SK-N-SH (cell line): ENCODE results near the gene GORASP1. TPM values are rescaled to one million over a fixed set of nuclear protein-coding genes. Genes with fewer than 3 reads are reported as not detected.

Source experiments
- CTCF ChIA-PET: fragments of 300-600, 350-600 bp; formaldehyde crosslinking; extraction: SDS; loops from one replicate; lab custom pipeline; 2021; lab: Yijun Ruan, JAX
- POLR2A ChIA-PET: fragments of 350-600 bp; sonication (Branson Sonifier 250); formaldehyde crosslinking; extraction: SDS; loops from one replicate; lab custom pipeline; 2020; ENCODE audit warnings: antibody characterized with exemption, inconsistent platforms; lab: Yijun Ruan, JAX
- DNase-seq: peaks from one replicate; pipeline ENCODE4 v3.0.0; 2012
- H2AFZ ChIP-seq: fragments of 200-600 bp; sonication (generic); 2 replicates; pipeline ENCODE4 v1.8.1; 2016; ENCODE audit warnings: antibody characterized with exemption, mild to moderate bottlenecking, low read depth
- H3F3A ChIP-seq: fragments of 200-600 bp; sonication (generic); replicated peaks from 2 replicates; pipeline ENCODE3; 2016; ENCODE audit warnings: antibody characterized with exemption, mild to moderate bottlenecking; ENCODE audit not compliant: insufficient read depth
- H3K27ac ChIP-seq, 2 experiments: fragments of 200-500 bp in 1 of 2; fragments of 200-600 bp in 1 of 2; sonication (Bioruptor generic) in 1 of 2; sonication (generic), shearing (Covaris generic) in 1 of 2; 2 replicates each; pipeline versions ENCODE4 v1.5.1 to v1.6.1; 2014 to 2016; ENCODE audit warnings: low read depth in 2 of 2, inconsistent platforms in 1 of 2, low read length in 1 of 2, mild to moderate bottlenecking in 1 of 2, mixed read lengths in 1 of 2
- H3K27me3 ChIP-seq: fragments of 200-600 bp; sonication (generic), shearing (Covaris generic); 2 replicates; pipeline ENCODE4 v1.6.1; 2016; ENCODE audit warnings: mixed run types; ENCODE audit not compliant: insufficient read depth
- H3K36me3 ChIP-seq, 2 experiments: fragments of 200-500 bp in 1 of 2; fragments of 200-600 bp in 1 of 2; sonication (Bioruptor generic) in 1 of 2; sonication (generic) in 1 of 2; replicated peaks in 1 of 2; 2 replicates each; pipeline versions ENCODE3 to v1.5.1; 2014 to 2016; ENCODE audit warnings: low read length in 1 of 2, mild to moderate bottlenecking in 1 of 2; ENCODE audit not compliant: insufficient read depth in 2 of 2, control insufficient read depth in 1 of 2
- H3K4me1 ChIP-seq, 2 experiments: fragments of 200-500 bp in 1 of 2; fragments of 200-600 bp in 1 of 2; sonication (Bioruptor generic) in 1 of 2; sonication (generic), shearing (Covaris generic) in 1 of 2; 2 replicates each; pipeline versions ENCODE4 v1.5.1 to v1.6.1; 2014 to 2016; ENCODE audit warnings: low read depth in 1 of 2, low read length in 1 of 2, mixed run types in 1 of 2; ENCODE audit not compliant: insufficient read depth in 2 of 2, control insufficient read depth in 1 of 2
- H3K4me2 ChIP-seq: fragments of 200-600 bp; sonication (generic), shearing (Covaris generic); 2 replicates; pipeline ENCODE4 v1.6.1; 2017; ENCODE audit warnings: mixed run types
- H3K4me3 ChIP-seq, 2 experiments: fragments of 200-500 bp in 1 of 2; fragments of 200-600 bp in 1 of 2; sonication (Bioruptor generic) in 1 of 2; sonication (generic), shearing (Covaris generic) in 1 of 2; 2 replicates each; pipeline versions ENCODE4 v1.5.1 to v1.8.1; 2014 to 2016; ENCODE audit warnings: low read depth in 2 of 2, inconsistent platforms in 1 of 2, low read length in 1 of 2, mild to moderate bottlenecking in 1 of 2, mixed read lengths in 1 of 2, moderate library complexity in 1 of 2
- H3K79me2 ChIP-seq: fragments of 200-600 bp; sonication (generic); 2 replicates; pipeline ENCODE4 v1.8.1; 2017; ENCODE audit warnings: mild to moderate bottlenecking; ENCODE audit not compliant: insufficient read depth
- H3K9ac ChIP-seq: fragments of 200-600 bp; sonication (generic); 2 replicates; pipeline ENCODE4 v1.6.1; 2017; ENCODE audit warnings: mixed run types
- H3K9me2 ChIP-seq: fragments of 200-600 bp; sonication (generic); 2 replicates; pipeline ENCODE4 v1.6.1; 2017; ENCODE audit warnings: mixed run types
- H3K9me3 ChIP-seq: fragments of 200-600 bp; sonication (generic); 2 replicates; pipeline ENCODE4 v1.6.1; 2017; ENCODE audit warnings: mixed run types, mild to moderate bottlenecking, moderate library complexity
- H4K20me1 ChIP-seq: fragments of 200-600 bp; sonication (generic); 2 replicates; pipeline ENCODE4 v1.6.1; 2017; ENCODE audit warnings: mild to moderate bottlenecking, mixed run types; ENCODE audit not compliant: insufficient read depth
- CTCF ChIP-seq: fragments of 200-600 bp; sonication (generic); IDR thresholded peaks from 2 replicates; pipeline ENCODE4 v1.6.1; 2017; ENCODE audit warnings: antibody characterized with exemption, mild to moderate bottlenecking, moderate library complexity
- FOXM1 ChIP-seq: IDR thresholded peaks from 2 replicates; pipeline ENCODE4 v1.4.0; 2012; ENCODE audit warnings: low read depth, mild to moderate bottlenecking
- JUND ChIP-seq: IDR thresholded peaks from 2 replicates; pipeline ENCODE4 v1.4.0; 2012
- NRF1 ChIP-seq: IDR thresholded peaks from 2 replicates; pipeline ENCODE4 v1.6.1; 2012; ENCODE audit warnings: low read depth, mild to moderate bottlenecking, low read length
- PBX3 ChIP-seq: IDR thresholded peaks from 2 replicates; pipeline ENCODE4; 2012
- RAD21 ChIP-seq: IDR thresholded peaks from 2 replicates; pipeline ENCODE4 v1.6.1; 2012; ENCODE audit warnings: mild to moderate bottlenecking, low read length
- RFX5 ChIP-seq: IDR thresholded peaks from 2 replicates; pipeline ENCODE4 v1.6.1; 2012; ENCODE audit warnings: mild to moderate bottlenecking, improper control_type of control experiment, low read length
- TAF1 ChIP-seq: IDR thresholded peaks from 2 replicates; pipeline ENCODE4 v1.6.1; 2012; ENCODE audit warnings: low read depth, mild to moderate bottlenecking, low read length, moderate library complexity, borderline replicate concordance
- USF1 ChIP-seq: IDR thresholded peaks from 2 replicates; pipeline ENCODE4 v1.4.0; 2012; ENCODE audit warnings: low read depth, borderline replicate concordance
- YY1 ChIP-seq: IDR thresholded peaks from 2 replicates; pipeline ENCODE4 v1.4.0; 2012; ENCODE audit warnings: low read depth, mild to moderate bottlenecking
- WGBS: methylation state at CpG from one replicate; pipeline ENCODE4 v1.1.6; 2017; ENCODE audit warnings: low lambda C conversion rate; 5-methylcytosine and 5-hydroxymethylcytosine counted together
- polyA plus RNA-seq, 3 experiments: library from polyadenylated mRNA; depleted of rRNA; stranded (reverse); fragments of >200 nt; gene quantifications; 2 replicates each; pipeline ENCODE4 v1.2.3, GENCODE V29; 2012
- TF ChIP-seq, protein P1 (sequence below): IDR thresholded peaks from 2 replicates; pipeline ENCODE4 v1.4.0; 2012; ENCODE audit warnings: low read depth
- TF ChIP-seq, protein P2 (sequence below): IDR thresholded peaks from 2 replicates; pipeline ENCODE4 v1.4.0; 2012; ENCODE audit warnings: low read depth, borderline replicate concordance

GORASP1 gene
- polyA plus RNA-seq, 1 of the 3 experiments (the other 2 are of a cell fraction): 44.3 TPM

DNA sequence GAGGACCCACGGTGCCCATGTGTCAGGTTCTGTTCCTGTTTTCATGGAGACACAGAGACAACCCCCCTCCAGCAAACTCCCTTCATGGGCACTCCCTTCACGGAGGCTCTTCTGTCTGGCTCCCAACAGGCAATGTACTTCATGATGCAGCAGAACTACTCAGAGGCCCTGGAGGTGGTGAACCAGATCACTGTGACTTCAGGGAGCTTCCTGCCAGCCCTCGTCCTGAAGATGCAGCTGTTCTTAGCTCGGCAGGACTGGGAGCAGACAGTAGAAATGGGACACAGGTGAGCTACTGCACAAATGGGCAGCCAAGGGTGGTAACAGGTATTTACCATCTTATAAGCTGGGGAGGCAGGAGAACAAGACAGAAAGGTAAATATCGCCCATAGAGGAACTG is 7.0 kb upstream of the GORASP1 start:
- no peak overlapping the region for H3K4me3 ChIP-seq
- no peaks in the 10 kb centered on the region for H3F3A ChIP-seq
- H3K9me2 ChIP-seq: no peaks in the 10 kb centered on the region
- H3K4me2 ChIP-seq: no peak overlapping the region
- no peaks in the 10 kb centered on the region for H4K20me1 ChIP-seq
- ChIA-PET CTCF (interaction anchor here (1.2 kb wide), 1 partner anchor 14 kb away, joined by 3 read pairs; no protein-coding TSS in a partner anchor), POLR2A (no interaction called here)
- TF ChIP-seq RAD21 (no peak), PBX3 (no peak), NRF1 (no peak), JUND (no peak), FOXM1 (no peak), TAF1 (no peak), RFX5 (no peak), YY1 (no peak)
- TF ChIP-seq, protein P1, sequence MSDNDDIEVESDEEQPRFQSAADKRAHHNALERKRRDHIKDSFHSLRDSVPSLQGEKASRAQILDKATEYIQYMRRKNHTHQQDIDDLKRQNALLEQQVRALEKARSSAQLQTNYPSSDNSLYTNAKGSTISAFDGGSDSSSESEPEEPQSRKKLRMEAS: no peak
- TF ChIP-seq, protein P2, sequence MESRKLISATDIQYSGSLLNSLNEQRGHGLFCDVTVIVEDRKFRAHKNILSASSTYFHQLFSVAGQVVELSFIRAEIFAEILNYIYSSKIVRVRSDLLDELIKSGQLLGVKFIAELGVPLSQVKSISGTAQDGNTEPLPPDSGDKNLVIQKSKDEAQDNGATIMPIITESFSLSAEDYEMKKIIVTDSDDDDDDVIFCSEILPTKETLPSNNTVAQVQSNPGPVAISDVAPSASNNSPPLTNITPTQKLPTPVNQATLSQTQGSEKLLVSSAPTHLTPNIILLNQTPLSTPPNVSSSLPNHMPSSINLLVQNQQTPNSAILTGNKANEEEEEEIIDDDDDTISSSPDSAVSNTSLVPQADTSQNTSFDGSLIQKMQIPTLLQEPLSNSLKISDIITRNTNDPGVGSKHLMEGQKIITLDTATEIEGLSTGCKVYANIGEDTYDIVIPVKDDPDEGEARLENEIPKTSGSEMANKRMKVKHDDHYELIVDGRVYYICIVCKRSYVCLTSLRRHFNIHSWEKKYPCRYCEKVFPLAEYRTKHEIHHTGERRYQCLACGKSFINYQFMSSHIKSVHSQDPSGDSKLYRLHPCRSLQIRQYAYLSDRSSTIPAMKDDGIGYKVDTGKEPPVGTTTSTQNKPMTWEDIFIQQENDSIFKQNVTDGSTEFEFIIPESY: no peak
- no peak overlapping the region for H3K9ac ChIP-seq
- no peak overlapping the region for H2AFZ ChIP-seq
- no peaks in the 10 kb centered on the region for H3K4me1 ChIP-seq
- H3K27me3 ChIP-seq: no peaks in the 10 kb centered on the region
- no peaks in the 10 kb centered on the region for H3K79me2 ChIP-seq
- no peak overlapping the region for H3K27ac ChIP-seq
- 69% methylated on average over 5 of the region's 5 CpGs for WGBS
- no peaks in the 10 kb centered on the region for H3K9me3 ChIP-seq
- peaks cover 0 to 8% of the 10 kb centered on the region in 2 experiments for H3K36me3 ChIP-seq
- DNase-seq: no peak

GRCh38 chr3:39113291-39113690 is 5.9 kb upstream of the GORASP1 start:
- CTCF ChIA-PET: no interaction called here
- no peak overlapping the region for H3K4me2 ChIP-seq
- POLR2A ChIA-PET: no interaction called here

More at GRCh38 chr3:39113291-39113690, 5.9 kb upstream of the GORASP1 start:
- no peaks in the 10 kb centered on the region for H3K79me2 ChIP-seq
- H3F3A ChIP-seq: no peaks in the 10 kb centered on the region
- H3K27ac ChIP-seq: no peak overlapping the region
- no peaks in the 10 kb centered on the region for H3K9me2 ChIP-seq
- no peak overlapping the region for H3K9ac ChIP-seq
- TF ChIP-seq USF1 (no peak), CTCF (no peak)
- H2AFZ ChIP-seq: no peak overlapping the region
- peaks cover 0 to 2% of the 10 kb centered on the region in 2 experiments; a peak in 1 of 4 replicates for H3K4me1 ChIP-seq
- 94% methylated on average over 3 of the region's 3 CpGs for WGBS
- H3K9me3 ChIP-seq: no peaks in the 10 kb centered on the region
- H3K4me3 ChIP-seq: no peak overlapping the region
- no peaks in the 10 kb centered on the region for H4K20me1 ChIP-seq
- peaks cover 0 to 8% of the 10 kb centered on the region in 2 experiments for H3K36me3 ChIP-seq
- H3K27me3 ChIP-seq: no peaks in the 10 kb centered on the region
- DNase-seq: no peak
